SK-N-SH treated with all-trans-retinoic acid at 6 μM for 48 hours (cell line): ENCODE data around the gene MAPKAPK2.

Source experiments
- ARNTL ChIP-seq: fragments of 450-650 bp; formaldehyde crosslinking; IDR thresholded peaks from 2 replicates; pipeline ENCODE4 v1.5.0; 2020; ENCODE audit warnings: low read depth, mild to moderate bottlenecking, moderate library complexity, borderline replicate concordance
- CREB5 ChIP-seq: fragments of 250-450 bp; sonication (Bioruptor Pico); IDR thresholded peaks from 2 replicates; pipeline ENCODE4 v1.5.1; 2020; ENCODE audit warnings: low read depth, mild to moderate bottlenecking, moderate library complexity
- PATZ1 ChIP-seq: fragments of 250-450 bp; sonication (Bioruptor Pico); IDR thresholded peaks from 2 replicates; pipeline ENCODE4 v1.8.0; 2020; ENCODE audit warnings: mild to moderate bottlenecking, moderate library complexity, borderline replicate concordance
- TCF4 ChIP-seq: fragments of 250-450 bp; sonication (Bioruptor Pico); IDR thresholded peaks from 2 replicates; pipeline ENCODE4 v1.8.0; 2021; ENCODE audit warnings: mild to moderate bottlenecking, moderate library complexity, borderline replicate concordance
- ZFP3 ChIP-seq: fragments of 250-450 bp; sonication (Bioruptor Pico); IDR thresholded peaks from 2 replicates; pipeline ENCODE4 v1.5.0; 2020; ENCODE audit warnings: mild to moderate bottlenecking, moderate library complexity
- ZNF565 ChIP-seq: fragments of 450-650 bp; formaldehyde crosslinking; conservative IDR thresholded peaks from 2 replicates; pipeline ENCODE4 v1.5.0; 2020; ENCODE audit warnings: low read depth, mild to moderate bottlenecking, moderate library complexity

GRCh38 chr1:206753141-206753540 lies 68.4 kb downstream of the MAPKAPK2 start:
- TF ChIP-seq ARNTL (CRISPR knock-in tag), result no peak
- no peak for TF ChIP-seq ZNF565 (CRISPR knock-in tag)
- TF ChIP-seq ZFP3, result no peak
- no peak for TF ChIP-seq TCF4
- TF ChIP-seq CREB5 (CRISPR knock-in tag), result no peak
- TF ChIP-seq PATZ1 (CRISPR knock-in tag), result no peak
